Brain microvascular endothelial cell (primary cell): ENCODE measurements around the gene NCR3LG1.
A peak's percentile ranks its signal among the peaks of the same experiment; 100 is the strongest.

Experiments
- DNase-seq: peaks from one replicate; pipeline ENCODE4 v3.0.0-alpha.2; 2020
- H3K27ac ChIP-seq: fragments of 250-450 bp; sonication (Bioruptor Pico); 2 replicates; pipeline ENCODE4 v1.5.1; 2020; ENCODE audit warnings: mild to moderate bottlenecking, moderate library complexity
- H3K27me3 ChIP-seq: fragments of 250-450 bp; sonication (Bioruptor Pico); replicated peaks from 2 replicates; pipeline ENCODE4 v1.5.1; 2020; ENCODE audit warnings: mild to moderate bottlenecking
- H3K36me3 ChIP-seq: fragments of 250-450 bp; sonication (Bioruptor Pico); replicated peaks from 2 replicates; pipeline ENCODE4 v1.5.1; 2020; ENCODE audit warnings: mild to moderate bottlenecking
- H3K4me3 ChIP-seq: 2 replicates; pipeline ENCODE4 v1.5.1; 2011; ENCODE audit warnings: low read depth, mild to moderate bottlenecking, control low read depth, low read length, moderate library complexity
- CTCF ChIP-seq: IDR thresholded peaks from 2 replicates; pipeline ENCODE4 v1.5.1; 2011; ENCODE audit warnings: low read depth, mild to moderate bottlenecking, moderate library complexity, low read length, control low read depth, inconsistent platforms; ENCODE audit errors: missing control alignments
- in situ Hi-C: cut with HindIII; loops from 2 replicates; pipeline ENCODE4 v1.10.0; 2017; ENCODE audit warnings: low sequenced_read_pairs, low pct_ligation_motif_present

Gene NCR3LG1

GRCh38 chr11:17382046-17382728 lies 30.6 kb downstream of the NCR3LG1 start:
- Histone ChIP-seq H3K27me3 (no peaks in the 10 kb centered on the region), H3K4me3 (no peak overlapping the region), H3K36me3 (no peaks in the 10 kb centered on the region), H3K27ac (no peak overlapping the region)
- peak; percentile 37 for DNase-seq
- in situ Hi-C loops: no loop called here
- no peak for TF ChIP-seq CTCF

- TF ChIP-seq CTCF: no peak
- Histone ChIP-seq H3K4me3 (no peak overlapping the region), H3K36me3 (no peaks in the 10 kb centered on the region), H3K27ac (no peak overlapping the region), H3K27me3 (no peaks in the 10 kb centered on the region)
- in situ Hi-C loops: no loop called here
- DNase-seq: peak; percentile 13
These were observed 31.9 kb downstream of the NCR3LG1 start for GRCh38 chr11:17383461-17383860.

- no peaks in the 10 kb centered on the region for H3K36me3 ChIP-seq
- no peak overlapping the region for H3K4me3 ChIP-seq
- in situ Hi-C loops: no loop called here
- no peaks in the 10 kb centered on the region for H3K27me3 ChIP-seq
- peak; percentile 34 for DNase-seq
- TF ChIP-seq CTCF: peak; percentile 92
- no peak overlapping the region for H3K27ac ChIP-seq
These were observed 32.5 kb downstream of the NCR3LG1 start for GRCh38 chr11:17384002-17384511.

GRCh38 chr11:17385492-17385891 lies 33.9 kb downstream of the NCR3LG1 start:
- TF ChIP-seq CTCF: no peak
- no peak for DNase-seq
- no peak overlapping the region for H3K4me3 ChIP-seq
- H3K36me3 ChIP-seq: no peaks in the 10 kb centered on the region
- H3K27me3 ChIP-seq: peaks cover 2% of the 10 kb centered on the region
- in situ Hi-C loops: no loop called here
- no peak overlapping the region for H3K27ac ChIP-seq

GRCh38 chr11:17385926-17386325 lies 34.3 kb downstream of the NCR3LG1 start:
- H3K36me3 ChIP-seq: no peaks in the 10 kb centered on the region
- no peak for DNase-seq
- H3K27ac ChIP-seq: no peak overlapping the region
- no peak for TF ChIP-seq CTCF
- no peak overlapping the region for H3K4me3 ChIP-seq
- in situ Hi-C loops: no loop called here
- H3K27me3 ChIP-seq: peaks cover 5% of the 10 kb centered on the region
